Ovary (tissue), 9 donors: ENCODE results near the gene SUV39H1. TPM values are rescaled to one million over a fixed set of nuclear protein-coding genes. Genes with fewer than 3 reads are reported as not detected.
"Not testable (repeated sequence)": the region's sequence is repeated elsewhere in the genome, so short reads cannot be mapped to it uniquely, and the experiment has no call there.

Experiments used
- DNase-seq, 5 donors: peaks; one replicate each; pipeline ENCODE4 v3.0.0-alpha.2; 2019 to 2020
- H3K27ac ChIP-seq, 2 donors: fragments of 200-600 bp; one replicate each; pipeline versions ENCODE4 v1.5.1 to v1.8.0; 2019 to 2022
- H3K27me3 ChIP-seq: fragments of 200-600 bp; one replicate; pipeline ENCODE4 v1.8.0; 2022
- H3K36me3 ChIP-seq: fragments of 200-600 bp; sonication (generic); one replicate; pipeline ENCODE4 v1.5.1; 2019
- H3K4me1 ChIP-seq: one replicate; pipeline ENCODE4 v1.8.1; 2013; ENCODE audit warnings: mild to moderate bottlenecking, moderate library complexity; ENCODE audit not compliant: insufficient read depth
- H3K4me3 ChIP-seq: fragments of 200-600 bp; sonication (generic); one replicate; pipeline ENCODE4 v1.5.1; 2017
- H3K9me3 ChIP-seq, 2 donors: fragments of 200-600 bp in 1 of 2; sonication (generic) in 1 of 2; one replicate each; pipeline versions ENCODE4 v1.5.1 to v1.8.1; 2013 to 2019; ENCODE audit warnings: mild to moderate bottlenecking in 1 of 2, moderate library complexity in 1 of 2
- CTCF ChIP-seq, 3 donors: fragments of 450-650 bp in 2 of 3; fragments of 200-600 bp in 1 of 3; IDR thresholded peaks; one replicate each; pipeline versions ENCODE4 v1.5.1 to v1.8.0; 2016 to 2022; ENCODE audit warnings: antibody characterized with exemption in 3 of 3, mild to moderate bottlenecking in 1 of 3
- EP300 ChIP-seq: sonication (generic); formaldehyde crosslinking; IDR thresholded peaks from one replicate; pipeline ENCODE4 v1.6.1; 2017; ENCODE audit warnings: antibody characterized with exemption
- POLR2A ChIP-seq: fragments of 450-650 bp; IDR thresholded peaks from one replicate; pipeline ENCODE4 v1.6.1; 2017; ENCODE audit warnings: antibody characterized with exemption, mild to moderate bottlenecking, moderate library complexity
- WGBS, 3 donors: extraction: QIAGEN DNeasy Blood & Tissue Kit in 1 of 3; methylation state at CpG; one replicate each; pipeline versions ENCODE4 v1.1.5 to v1.1.7; 2013 to 2017; 5-methylcytosine and 5-hydroxymethylcytosine counted together
- intact Hi-C, 4 donors: fragments of 100-400 bp; cut with DNase I; formaldehyde crosslinking; loops; one replicate each; pipeline versions ENCODE4 v1.11.0 to v1.15.1; 2022 to 2023
- polyA plus RNA-seq, 2 donors: library from polyadenylated mRNA; stranded (reverse); fragments of 200-250 nt in 1 of 2; fragments of 350-450 nt in 1 of 2; fragmentation: Illumina TruSeq in 1 of 2; extraction: RNeasy Lipid Tissue Mini Kit (QIAGEN cat#74804) in 1 of 2; gene quantifications; one replicate each; pipeline ENCODE4 v1.2.3, GENCODE V29; 2013 to 2014
- total RNA-seq, 7 donors: library from RNA; depleted of rRNA in 2 of 7; stranded (reverse); fragments of >200 nt in 2 of 7; fragmentation: NEBNext Ultra II Directional in 3 of 7; extraction: Animal tissue kit (Norgen Biotek cat#: 25700) in 3 of 7; gene quantifications; one replicate each; pipeline versions ENCODE4 v1.1.0 to v1.2.4, GENCODE V29; 2016 to 2023
- donor health status: DM: no; HTN: no; CAD: no; lungs with moderate emphysema.
- donor health status: DM: no; HTN: no; CAD: no.
- donor health status: Bipolar disorder and iron deficiency.
- donor health status: DM: yes; HTN: yes; CAD: no.
- donor health status: DM: no; HTN: no; CAD: no.
- donor health status: DM: yes; HTN: yes; CAD: no.

Gene SUV39H1
- total and polyA plus RNA-seq, 9 donors, result 3.2 to 7.7 (median 5.2) TPM

GRCh38 chrX:48663241-48663640, 33.3 kb upstream of the SUV39H1 start:
- DNase-seq, result no peak
- Histone ChIP-seq H3K36me3 (no peaks in the 10 kb centered on the region), H3K4me3 (no peak overlapping the region), H3K9me3 (no peaks in the 10 kb centered on the region), H3K27ac (no peak overlapping the region), H3K4me1 (no peaks in the 10 kb centered on the region), H3K27me3 (no peaks in the 10 kb centered on the region)
- no peak for TF ChIP-seq POLR2A
- TF ChIP-seq EP300, result no peak
- no peak for TF ChIP-seq CTCF (IDR thresholded peaks at IDR 0.05)
- WGBS, 3 donors, result 63 to 75% (median 74%) methylated on average over 1 of the region's 1 CpG
- intact Hi-C loops, result no loop called here

GRCh38 chrX:48664156-48664555, 32.4 kb upstream of the SUV39H1 start:
- intact Hi-C loops, result no loop called here
- Histone ChIP-seq H3K27ac (no peak overlapping the region), H3K4me1 (no peaks in the 10 kb centered on the region), H3K9me3 (no peaks in the 10 kb centered on the region), H3K36me3 (no peaks in the 10 kb centered on the region), H3K27me3 (no peaks in the 10 kb centered on the region), H3K4me3 (no peak overlapping the region)
- TF ChIP-seq EP300, result no peak
- 71 to 80% (median 76%) methylated on average over 1 of the region's 1 CpG for WGBS, 3 donors
- no peak for DNase-seq

- Histone ChIP-seq H3K4me3 (no peak overlapping the region), H3K4me1 (no peaks in the 10 kb centered on the region), H3K27me3 (no peaks in the 10 kb centered on the region), H3K36me3 (no peaks in the 10 kb centered on the region), H3K27ac (no peak overlapping the region), H3K9me3 (no peaks in the 10 kb centered on the region)
- no peak for DNase-seq
- WGBS, 3 donors, result 56 to 73% (median 59%) methylated on average over 2 of the region's 2 CpGs
- intact Hi-C loops, result no loop called here
- TF ChIP-seq CTCF (IDR thresholded peaks at IDR 0.05) (no peak), EP300 (no peak), POLR2A (no peak)
Observed at GRCh38 chrX:48665991-48666390, 30.5 kb upstream of the SUV39H1 start.

GRCh38 chrX:48666649-48667048, 29.9 kb upstream of the SUV39H1 start:
- no peak overlapping the region for H3K4me3 ChIP-seq
- H3K27me3 ChIP-seq, result no peaks in the 10 kb centered on the region
- no peaks in the 10 kb centered on the region for H3K36me3 ChIP-seq
- no peak overlapping the region for H3K27ac ChIP-seq
- no peaks in the 10 kb centered on the region for H3K9me3 ChIP-seq
- intact Hi-C loops, result no loop called here
- no peaks in the 10 kb centered on the region for H3K4me1 ChIP-seq
- WGBS, 3 donors, result 73 to 83% (median 77%) methylated on average over 4 of the region's 4 CpGs
- TF ChIP-seq CTCF (IDR thresholded peaks at IDR 0.05), result no peak
- TF ChIP-seq EP300, result no peak
- TF ChIP-seq POLR2A, result no peak
- DNase-seq, result no peak

GRCh38 chrX:48667509-48667908, 29.0 kb upstream of the SUV39H1 start:
- Histone ChIP-seq H3K4me3 (no peak overlapping the region), H3K4me1 (no peaks in the 10 kb centered on the region), H3K27ac (no peak overlapping the region), H3K36me3 (no peaks in the 10 kb centered on the region), H3K9me3 (no peaks in the 10 kb centered on the region), H3K27me3 (no peaks in the 10 kb centered on the region)
- intact Hi-C loops, result no loop called here
- no peak for DNase-seq
- 77 to 84% (median 79%) methylated on average over 4 of the region's 4 CpGs for WGBS, 3 donors
- TF ChIP-seq CTCF (IDR thresholded peaks at IDR 0.05) (no peak), EP300 (no peak), POLR2A (no peak)

GRCh38 chrX:48668187-48668586, 28.3 kb upstream of the SUV39H1 start:
- H3K27ac ChIP-seq, H3K36me3 ChIP-seq, H3K27me3 ChIP-seq, DNase-seq, H3K4me1 ChIP-seq, H3K4me3 ChIP-seq, H3K9me3 ChIP-seq, intact Hi-C loops: not testable (repeated sequence)
- 69 to 74% (median 71%) methylated on average over 11 of the region's 11 CpGs for WGBS, 3 donors
